Neuronal stem cell (in vitro differentiated cells): ENCODE data around the gene DHRS7B.

Source experiments
- DNase-seq: peaks from one replicate; pipeline ENCODE4 v3.0.0-alpha.2; 2013; ENCODE audit warnings: low spot score
- H2AFZ ChIP-seq: one replicate; pipeline ENCODE4 v1.6.1; 2013; ENCODE audit warnings: mild to moderate bottlenecking, low read length, inconsistent platforms
- H2AK5ac ChIP-seq: 2 replicates; pipeline ENCODE4 v1.6.1; 2013; ENCODE audit warnings: low read depth, mild to moderate bottlenecking, inconsistent platforms, low read length, moderate library complexity, mixed read lengths
- H2BK120ac ChIP-seq: 2 replicates; pipeline ENCODE4 v1.6.1; 2013; ENCODE audit warnings: low read depth, mild to moderate bottlenecking, inconsistent platforms, low read length, moderate library complexity, mixed read lengths
- H2BK12ac ChIP-seq: one replicate; pipeline ENCODE4 v1.6.1; 2013; ENCODE audit warnings: low read length, inconsistent platforms
- H2BK15ac ChIP-seq: 2 replicates; pipeline ENCODE4 v1.6.1; 2013; ENCODE audit warnings: mild to moderate bottlenecking, low read length, inconsistent platforms, mixed read lengths
- H2BK5ac ChIP-seq: one replicate; pipeline ENCODE4 v1.6.1; 2013; ENCODE audit warnings: inconsistent platforms, mild to moderate bottlenecking, low read length, moderate library complexity
- H3K14ac ChIP-seq: one replicate; pipeline ENCODE4 v1.6.1; 2013; ENCODE audit warnings: low read length, inconsistent platforms
- H3K18ac ChIP-seq: 2 replicates; pipeline ENCODE4 v1.6.1; 2013; ENCODE audit warnings: low read length, inconsistent platforms
- H3K23ac ChIP-seq: 2 replicates; pipeline ENCODE4 v1.6.1; 2013; ENCODE audit warnings: low read depth, mild to moderate bottlenecking, mixed read lengths, low read length, inconsistent platforms; ENCODE audit not compliant: poor library complexity
- H3K27ac ChIP-seq: replicated peaks from 3 replicates; pipeline ENCODE4 v1.5.1; 2013; ENCODE audit warnings: low read length, inconsistent platforms
- H3K27me3 ChIP-seq, 3 experiments: 2 replicates each; pipeline ENCODE4 v1.6.1; 2013; ENCODE audit warnings: low read length in 3 of 3, mild to moderate bottlenecking in 2 of 3, inconsistent platforms in 1 of 3, low read depth in 1 of 3, mixed read lengths in 1 of 3, moderate library complexity in 1 of 3; ENCODE audit not compliant: control insufficient read depth in 3 of 3, insufficient read depth in 3 of 3
- H3K36me3 ChIP-seq, 2 donors: replicated peaks in 1 of 2; 2 replicates each; pipeline ENCODE4 v1.6.1; 2013; ENCODE audit warnings: low read length in 2 of 2; ENCODE audit not compliant: control insufficient read depth in 2 of 2, insufficient read depth in 2 of 2
- H3K4ac ChIP-seq: 2 replicates; pipeline ENCODE4 v1.6.1; 2013; ENCODE audit warnings: inconsistent platforms, mild to moderate bottlenecking, low read length, moderate library complexity
- H3K4me1 ChIP-seq, 2 donors: 1 replicate in 1 of 2; 2 replicates in 1 of 2; pipeline ENCODE4 v1.6.1; 2013; ENCODE audit warnings: low read length in 2 of 2, low read depth in 1 of 2; ENCODE audit not compliant: control insufficient read depth in 2 of 2, insufficient read depth in 1 of 2
- H3K4me2 ChIP-seq: one replicate; pipeline ENCODE4 v1.6.1; 2013; ENCODE audit warnings: mild to moderate bottlenecking, low read length, inconsistent platforms; ENCODE audit not compliant: insufficient read depth, poor library complexity, severe bottlenecking
- H3K4me3 ChIP-seq, 2 donors: 2 replicates each; pipeline ENCODE4 v1.5.1; 2013; ENCODE audit warnings: low read length in 2 of 2, mild to moderate bottlenecking in 2 of 2, inconsistent platforms in 1 of 2, moderate library complexity in 1 of 2
- H3K79me1 ChIP-seq: one replicate; pipeline ENCODE4 v1.6.1; 2013; ENCODE audit warnings: low read depth, mild to moderate bottlenecking, inconsistent platforms, low read length, moderate library complexity
- H3K9ac ChIP-seq: one replicate; pipeline ENCODE4 v1.6.1; 2013; ENCODE audit warnings: mild to moderate bottlenecking, low read depth, low read length, inconsistent platforms; ENCODE audit not compliant: poor library complexity
- H3K9me3 ChIP-seq, 2 donors: replicated peaks in 1 of 2; 2 replicates each; pipeline versions ENCODE3 to v1.6.1; 2013; ENCODE audit warnings: low read length in 2 of 2, mild to moderate bottlenecking in 2 of 2, inconsistent platforms in 1 of 2, low read depth in 1 of 2, mixed read lengths in 1 of 2, moderate library complexity in 1 of 2; ENCODE audit not compliant: control insufficient read depth in 2 of 2, insufficient read depth in 1 of 2
- H4K8ac ChIP-seq: one replicate; pipeline ENCODE4 v1.6.1; 2013; ENCODE audit warnings: low read depth, mild to moderate bottlenecking, inconsistent platforms, low read length, moderate library complexity
- H4K91ac ChIP-seq: one replicate; pipeline ENCODE4 v1.6.1; 2013; ENCODE audit warnings: low read length, low read depth, mild to moderate bottlenecking, inconsistent platforms; ENCODE audit not compliant: poor library complexity
- WGBS, 2 donors: extraction: QIAGEN DNeasy Blood & Tissue Kit; methylation state at CpG; one replicate each; pipeline ENCODE4 v1.1.7; 2013; ENCODE audit warnings: missing lambda C conversion rate in 2 of 2, mixed read lengths in 1 of 2; ENCODE audit not compliant: insufficient read length in 2 of 2, insufficient replicate concordance in 1 of 2; ENCODE audit errors: extremely low coverage in 2 of 2; 5-methylcytosine and 5-hydroxymethylcytosine counted together

The DHRS7B gene

DNA sequence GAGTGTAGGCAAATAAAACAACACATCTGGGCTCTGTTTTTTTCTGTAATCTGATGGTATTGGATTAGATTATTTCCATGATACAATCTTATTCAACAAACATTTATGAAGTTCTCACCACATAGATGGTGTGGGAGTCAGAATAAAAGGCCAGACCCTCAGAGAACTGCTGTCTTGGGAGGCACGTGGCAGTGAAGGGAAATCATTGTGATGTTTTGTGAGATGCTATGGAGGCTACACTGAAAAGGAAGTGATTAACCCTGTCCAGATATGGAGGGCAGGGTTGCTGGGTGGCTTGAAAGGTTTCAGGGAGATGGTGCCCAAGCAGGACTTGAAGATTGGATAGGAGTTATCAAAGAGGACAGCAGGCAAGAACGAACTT, 35.6 kb downstream of the DHRS7B start:
- Histone ChIP-seq H3K4me3 (no peak overlapping the region), H2BK12ac (no peak overlapping the region), H3K4me2 (no peak overlapping the region), H3K14ac (no peak overlapping the region), H2BK15ac (no peak overlapping the region), H2BK120ac (no peak overlapping the region), H2AK5ac (no peak overlapping the region), H3K23ac (no peak overlapping the region), H3K79me1 (no peaks in the 10 kb centered on the region), H2AFZ (no peak overlapping the region), H3K18ac (no peak overlapping the region), H3K36me3 (no peaks in the 10 kb centered on the region), H3K27me3 (no peaks in the 10 kb centered on the region), H2BK5ac (no peak overlapping the region), H3K27ac (no peak overlapping the region), H4K91ac (no peak overlapping the region), H3K4ac (no peak overlapping the region), H4K8ac (no peak overlapping the region), H3K4me1 (peaks cover 0 to 4% of the 10 kb centered on the region in 2 donors), H3K9me3 (no peaks in the 10 kb centered on the region), H3K9ac (no peak overlapping the region)
- DNase-seq, result no peak
- WGBS, 2 donors, result no CpG with 5 or more reads among the region's 2 CpGs

DNA sequence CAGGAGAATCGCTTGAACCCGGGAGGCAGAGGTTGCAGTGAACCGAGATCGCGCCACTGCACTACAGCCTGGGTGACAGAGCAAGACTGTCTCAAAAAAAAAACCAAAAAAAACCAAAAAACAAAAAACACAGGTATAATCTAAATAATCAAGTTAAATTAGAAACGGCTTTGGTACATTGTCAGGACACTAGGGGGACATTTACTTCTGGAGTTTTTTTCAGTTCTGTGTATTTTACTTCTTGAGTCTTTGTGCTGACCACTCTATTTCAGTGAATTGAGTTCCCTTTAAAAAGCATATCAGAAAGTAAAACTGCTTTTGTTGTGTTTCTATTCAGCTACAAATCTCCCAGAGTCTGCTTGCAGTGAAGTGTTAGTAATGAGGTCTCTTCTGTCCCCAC, 36.3 kb downstream of the DHRS7B start:
- Histone ChIP-seq H4K91ac (no peak overlapping the region), H2AFZ (no peak overlapping the region), H3K36me3 (no peaks in the 10 kb centered on the region), H3K79me1 (no peaks in the 10 kb centered on the region), H4K8ac (no peak overlapping the region), H3K9ac (no peak overlapping the region), H3K18ac (no peak overlapping the region), H3K4ac (no peak overlapping the region), H2AK5ac (no peak overlapping the region), H2BK5ac (no peak overlapping the region), H3K9me3 (no peaks in the 10 kb centered on the region), H3K23ac (no peak overlapping the region), H3K4me3 (no peak overlapping the region), H3K27ac (no peak overlapping the region), H3K27me3 (no peaks in the 10 kb centered on the region), H2BK120ac (no peak overlapping the region), H3K4me1 (peaks cover 0 to 4% of the 10 kb centered on the region in 2 donors), H2BK12ac (no peak overlapping the region), H3K14ac (no peak overlapping the region), H2BK15ac (no peak overlapping the region), H3K4me2 (no peak overlapping the region)
- no CpG with 5 or more reads among the region's 6 CpGs for WGBS, 2 donors
- no peak for DNase-seq

DNA sequence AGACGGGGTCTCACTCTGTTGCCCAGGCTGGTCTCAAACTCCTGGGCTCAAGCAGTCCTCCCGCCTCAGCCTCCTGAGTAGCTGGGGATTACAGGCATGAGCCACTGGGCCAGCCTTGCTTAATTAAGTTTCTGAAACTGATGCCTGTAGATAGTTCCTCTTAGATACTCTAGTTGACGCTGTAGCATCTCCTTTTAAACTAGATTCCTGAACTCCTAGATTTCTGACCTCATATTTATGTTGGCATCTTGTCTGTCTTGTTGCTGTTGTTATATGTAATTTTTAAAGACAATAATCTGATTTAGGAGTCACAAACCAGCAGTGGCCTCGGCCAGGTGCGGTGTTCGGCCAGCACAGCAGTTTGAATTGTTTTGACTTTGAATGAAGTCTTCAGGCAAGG, 37.5 kb downstream of the DHRS7B start:
- Histone ChIP-seq H2BK5ac (no peak overlapping the region), H3K27me3 (no peaks in the 10 kb centered on the region), H3K4me1 (peaks cover 0 to 4% of the 10 kb centered on the region in 2 donors), H3K4ac (no peak overlapping the region), H3K18ac (no peak overlapping the region), H2AK5ac (no peak overlapping the region), H4K91ac (no peak overlapping the region), H3K9me3 (no peaks in the 10 kb centered on the region), H3K79me1 (no peaks in the 10 kb centered on the region), H3K23ac (no peak overlapping the region), H3K4me3 (no peak overlapping the region), H3K27ac (no peak overlapping the region), H4K8ac (no peak overlapping the region), H2BK12ac (no peak overlapping the region), H2BK120ac (no peak overlapping the region), H3K4me2 (no peak overlapping the region), H3K14ac (no peak overlapping the region), H2BK15ac (no peak overlapping the region), H3K36me3 (no peaks in the 10 kb centered on the region), H2AFZ (no peak overlapping the region), H3K9ac (no peak overlapping the region)
- no peak for DNase-seq
- no CpG with 5 or more reads among the region's 6 CpGs for WGBS, 2 donors

DNA sequence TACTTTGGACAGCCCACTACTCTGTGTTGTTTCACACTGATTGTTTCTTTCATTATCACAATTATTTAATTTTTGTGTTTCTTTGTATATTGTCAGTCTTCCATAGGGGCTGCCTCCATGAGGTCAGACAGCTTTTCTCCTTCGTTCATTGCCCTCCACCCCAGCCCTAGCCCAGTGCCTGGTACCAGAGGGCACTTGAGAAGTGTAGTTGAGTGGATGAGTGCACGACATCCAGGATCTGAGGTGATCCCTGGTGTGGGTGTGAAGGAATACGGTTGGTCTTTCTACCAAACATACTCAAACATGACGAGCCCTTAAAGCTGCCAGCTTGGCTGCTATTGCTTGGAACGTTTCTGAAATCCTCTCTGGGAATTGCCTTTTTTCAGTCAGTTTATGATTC, 37.9 kb downstream of the DHRS7B start:
- no peak overlapping the region for H3K4ac ChIP-seq
- H3K4me1 ChIP-seq, result peaks cover 0 to 4% of the 10 kb centered on the region in 2 donors
- H3K23ac ChIP-seq, result no peak overlapping the region
- no peak overlapping the region for H3K14ac ChIP-seq
- no peaks in the 10 kb centered on the region for H3K36me3 ChIP-seq
- H4K8ac ChIP-seq, result no peak overlapping the region
- H3K27me3 ChIP-seq, result no peaks in the 10 kb centered on the region
- H3K4me3 ChIP-seq, result no peak overlapping the region
- no peak overlapping the region for H3K9ac ChIP-seq
- no peak overlapping the region for H2AFZ ChIP-seq
- no peaks in the 10 kb centered on the region for H3K79me1 ChIP-seq
- no peak overlapping the region for H4K91ac ChIP-seq
- no CpG with 5 or more reads among the region's 5 CpGs for WGBS, 2 donors
- H2BK15ac ChIP-seq, result no peak overlapping the region
- no peak overlapping the region for H3K27ac ChIP-seq
- H3K4me2 ChIP-seq, result no peak overlapping the region
- no peak overlapping the region for H2BK120ac ChIP-seq
- H2AK5ac ChIP-seq, result no peak overlapping the region
- H2BK12ac ChIP-seq, result no peak overlapping the region
- DNase-seq, result no peak
- H2BK5ac ChIP-seq, result no peak overlapping the region
- H3K9me3 ChIP-seq, result no peaks in the 10 kb centered on the region
- H3K18ac ChIP-seq, result no peak overlapping the region
